H1 (cell line): ENCODE data around the gene SAMM50. TPM values are rescaled to one million over a fixed set of nuclear protein-coding genes. Genes with fewer than 3 reads are reported as not detected.

Experiments
- CTCF ChIA-PET: fragments of 300-600 bp; sonication (Branson Sonifier 250); formaldehyde crosslinking; loops from one replicate; lab custom pipeline; 2021; ENCODE audit not compliant: partially characterized antibody; lab: Charles Lee
- POLR2A ChIA-PET: fragments of 300-600 bp; sonication (Branson Sonifier 250); formaldehyde crosslinking; loops from one replicate; lab custom pipeline; 2021; ENCODE audit warnings: inconsistent platforms; ENCODE audit not compliant: partially characterized antibody; lab: Charles Lee
- DNase-seq, 2 experiments: peaks; one replicate each; pipeline versions ENCODE4 v3.0.0 to v3.0.0-alpha.2; 2010 to 2022; ENCODE audit warnings: low spot score in 2 of 2, low read depth in 1 of 2, mixed read lengths in 1 of 2
- FAIRE-seq: peaks from 2 replicates; lab custom pipeline; 2011; peaks lifted over from hg19 to GRCh38; lab: Jason Lieb, UNC
- H2AFZ ChIP-seq: 2 replicates; pipeline ENCODE4 v1.8.1; 2012; ENCODE audit warnings: low read length, inconsistent platforms
- H2AK5ac ChIP-seq: 2 replicates; pipeline ENCODE4 v1.6.1; 2013; ENCODE audit warnings: low read depth, low read length
- H2BK120ac ChIP-seq: replicated peaks from 2 replicates; pipeline ENCODE3; 2013; ENCODE audit warnings: low read depth, low read length, inconsistent platforms
- H2BK12ac ChIP-seq: 2 replicates; pipeline ENCODE4 v1.6.1; 2013; ENCODE audit warnings: low read depth, low read length
- H2BK15ac ChIP-seq: 2 replicates; pipeline ENCODE4 v1.6.1; 2013; ENCODE audit warnings: low read length
- H2BK20ac ChIP-seq: 2 replicates; pipeline ENCODE4 v1.6.1; 2013; ENCODE audit warnings: low read length
- H2BK5ac ChIP-seq: 2 replicates; pipeline ENCODE4 v1.6.1; 2013; ENCODE audit warnings: low read depth, low read length
- H3K14ac ChIP-seq: 2 replicates; pipeline ENCODE4 v1.6.1; 2013; ENCODE audit warnings: inconsistent platforms; ENCODE audit not compliant: insufficient read length
- H3K18ac ChIP-seq: 2 replicates; pipeline ENCODE4 v1.6.1; 2013; ENCODE audit warnings: low read length; ENCODE audit errors: extremely low read depth
- H3K23ac ChIP-seq: 2 replicates; pipeline ENCODE4 v1.6.1; 2013; ENCODE audit warnings: inconsistent platforms; ENCODE audit not compliant: insufficient read length
- H3K23me2 ChIP-seq: 2 replicates; pipeline ENCODE4 v1.6.1; 2013; ENCODE audit warnings: low read depth, low read length
- H3K27ac ChIP-seq: 2 replicates; pipeline ENCODE4 v1.6.1; 2011; ENCODE audit warnings: low read depth, low read length, inconsistent platforms
- H3K27me3 ChIP-seq, 4 experiments: replicated peaks in 1 of 4; 1 replicate in 1 of 4; 2 replicates in 3 of 4; pipeline versions ENCODE4 v1.6.1 to v1.8.1; 2011 to 2013; ENCODE audit warnings: low read length in 3 of 4, mild to moderate bottlenecking in 3 of 4, inconsistent platforms in 2 of 4, mixed read lengths in 2 of 4, moderate library complexity in 1 of 4; ENCODE audit not compliant: control insufficient read depth in 3 of 4, insufficient read depth in 3 of 4; ENCODE audit errors: extremely low read depth in 1 of 4
- H3K36me3 ChIP-seq, 4 experiments: 2 replicates each; pipeline versions ENCODE4 v1.6.1 to v1.8.1; 2011 to 2013; ENCODE audit warnings: mild to moderate bottlenecking in 4 of 4, low read length in 3 of 4, moderate library complexity in 2 of 4, control low read depth in 1 of 4, inconsistent platforms in 1 of 4; ENCODE audit not compliant: insufficient read depth in 4 of 4, control insufficient read depth in 2 of 4
- H3K4ac ChIP-seq: replicated peaks from 2 replicates; pipeline ENCODE3; 2013; ENCODE audit warnings: low read length, low read depth, mixed read lengths, inconsistent platforms; ENCODE audit not compliant: insufficient read length
- H3K4me1 ChIP-seq, 4 experiments: replicated peaks in 1 of 4; 1 replicate in 1 of 4; 2 replicates in 3 of 4; pipeline versions ENCODE4 v1.6.1 to v1.8.1; 2011 to 2013; ENCODE audit warnings: low read length in 3 of 4, inconsistent platforms in 2 of 4, mixed read lengths in 1 of 4; ENCODE audit not compliant: insufficient read depth in 4 of 4, control insufficient read depth in 3 of 4
- H3K4me2 ChIP-seq, 2 experiments: 2 replicates each; pipeline versions ENCODE4 v1.6.1 to v1.8.1; 2011 to 2013; ENCODE audit warnings: low read depth in 2 of 2, low read length in 2 of 2, control low read depth in 1 of 2, inconsistent platforms in 1 of 2, mild to moderate bottlenecking in 1 of 2; ENCODE audit not compliant: insufficient read depth in 1 of 2
- H3K4me3 ChIP-seq, 4 experiments: fragments of 200-600, 300-600 bp in 1 of 4; sonication (generic), shearing (Covaris generic), sonication (Bioruptor Twin) in 1 of 4; 2 replicates each; pipeline versions ENCODE4 v1.5.1 to v1.8.1; 2011 to 2016; ENCODE audit warnings: low read length in 4 of 4, low read depth in 3 of 4, control low read depth in 2 of 4, inconsistent platforms in 2 of 4, mild to moderate bottlenecking in 2 of 4, mixed read lengths in 1 of 4, moderate library complexity in 1 of 4; ENCODE audit not compliant: insufficient read depth in 2 of 4; ENCODE audit errors: extremely low read depth in 1 of 4
- H3K56ac ChIP-seq: replicated peaks from 2 replicates; pipeline ENCODE3; 2013; ENCODE audit warnings: low read depth, mild to moderate bottlenecking, mixed read lengths, low read length, inconsistent platforms; ENCODE audit not compliant: insufficient read length
- H3K79me1 ChIP-seq: 2 replicates; pipeline ENCODE4 v1.6.1; 2013; ENCODE audit warnings: low read depth, low read length, control low read depth
- H3K79me2 ChIP-seq, 2 experiments: 2 replicates each; pipeline versions ENCODE4 v1.6.1 to v1.8.1; 2012 to 2013; ENCODE audit warnings: low read length in 2 of 2, mild to moderate bottlenecking in 2 of 2, inconsistent platforms in 1 of 2; ENCODE audit not compliant: insufficient read depth in 2 of 2, control insufficient read depth in 1 of 2
- H3K9ac ChIP-seq, 4 experiments: replicated peaks in 1 of 4; 1 replicate in 1 of 4; 2 replicates in 3 of 4; pipeline versions ENCODE4 v1.6.1 to v1.8.1; 2011 to 2013; ENCODE audit warnings: low read depth in 3 of 4, low read length in 3 of 4, control low read depth in 2 of 4, mild to moderate bottlenecking in 2 of 4, moderate library complexity in 2 of 4, inconsistent platforms in 1 of 4; ENCODE audit errors: extremely low read depth in 1 of 4
- H3K9me3 ChIP-seq, 2 experiments: 2 replicates each; pipeline versions ENCODE4 v1.6.1 to v1.8.1; 2012 to 2013; ENCODE audit warnings: mild to moderate bottlenecking in 2 of 2, moderate library complexity in 2 of 2, control low read depth in 1 of 2, inconsistent platforms in 1 of 2, low read depth in 1 of 2, low read length in 1 of 2, mixed read lengths in 1 of 2; ENCODE audit not compliant: insufficient read depth in 2 of 2
- H4K20me1 ChIP-seq, 2 experiments: replicated peaks in 1 of 2; 2 replicates each; pipeline versions ENCODE3 to v1.8.1; 2011 to 2013; ENCODE audit warnings: inconsistent platforms in 2 of 2, low read length in 2 of 2, mild to moderate bottlenecking in 1 of 2; ENCODE audit not compliant: insufficient read depth in 2 of 2, control insufficient read depth in 1 of 2
- H4K5ac ChIP-seq: 2 replicates; pipeline ENCODE4 v1.6.1; 2013; ENCODE audit warnings: low read length, low read depth, mixed read lengths, inconsistent platforms; ENCODE audit not compliant: insufficient read length
- H4K8ac ChIP-seq: 2 replicates; pipeline ENCODE4 v1.8.0; 2013; ENCODE audit warnings: mild to moderate bottlenecking, moderate library complexity, low read length, inconsistent platforms; ENCODE audit not compliant: insufficient read depth; ENCODE audit errors: extremely low read depth
- H4K91ac ChIP-seq: replicated peaks from 2 replicates; pipeline ENCODE3; 2013; ENCODE audit warnings: low read length, mixed read lengths, inconsistent platforms; ENCODE audit not compliant: insufficient read length
- ATF3 ChIP-seq: IDR thresholded peaks from 2 replicates; pipeline ENCODE4 v1.6.1; 2011; ENCODE audit warnings: low read depth, mild to moderate bottlenecking, low read length; ENCODE audit not compliant: insufficient read depth
- CBX5 ChIP-seq: fragments of 300-800, 300-1000 bp; sonication (generic); IDR thresholded peaks from 2 replicates; pipeline ENCODE4 v1.7.1; 2016; ENCODE audit warnings: antibody characterized with exemption, low read length, low read depth
- EGR1 ChIP-seq: IDR thresholded peaks from 2 replicates; pipeline ENCODE4 v1.6.1; 2011; ENCODE audit warnings: low read depth, low read length, borderline replicate concordance
- GTF2F1 ChIP-seq: IDR thresholded peaks from 2 replicates; pipeline ENCODE4 v1.6.1; 2012; ENCODE audit warnings: low read depth, low read length, improper control_type of control experiment, borderline replicate concordance
- KDM1A ChIP-seq: fragments of 200-600, 300-600 bp; sonication (generic); IDR thresholded peaks from 2 replicates; pipeline ENCODE4 v1.7.1; 2016; ENCODE audit warnings: mild to moderate bottlenecking, low read length, borderline replicate concordance
- NANOG ChIP-seq: IDR thresholded peaks from 2 replicates; pipeline ENCODE4 v1.6.1; 2011; ENCODE audit warnings: low read length, low read depth, mild to moderate bottlenecking, inconsistent platforms; ENCODE audit not compliant: insufficient read depth, poor library complexity, severe bottlenecking
- RAD21 ChIP-seq, 2 experiments: IDR thresholded peaks in 1 of 2; conservative IDR thresholded peaks in 1 of 2; 2 replicates each; pipeline ENCODE4 v1.6.1; 2011; ENCODE audit warnings: low read depth in 2 of 2, low read length in 2 of 2, improper control_type of control experiment in 1 of 2, inconsistent platforms in 1 of 2, mild to moderate bottlenecking in 1 of 2, moderate library complexity in 1 of 2
- RXRA ChIP-seq: IDR thresholded peaks from 2 replicates; pipeline ENCODE4 v1.6.1; 2011; ENCODE audit warnings: low read depth, mild to moderate bottlenecking, low read length, moderate library complexity; ENCODE audit not compliant: insufficient read depth
- SP1 ChIP-seq: IDR thresholded peaks from 2 replicates; pipeline ENCODE4 v1.6.1; 2011; ENCODE audit warnings: low read depth, low read length
- ZNF274 ChIP-seq: IDR thresholded peaks from 2 replicates; pipeline ENCODE4 v1.7.0; 2012; ENCODE audit warnings: low read length, borderline replicate concordance; ENCODE audit errors: extremely low read depth
- WGBS, 2 experiments: shearing (Covaris generic) in 1 of 2; methylation state at CpG; one replicate each; pipeline versions ENCODE4 v1.1.6 to v1.1.7; 2013 to 2015; ENCODE audit warnings: low lambda C conversion rate in 2 of 2, mixed read lengths in 2 of 2, inconsistent platforms in 1 of 2, low coverage in 1 of 2, missing lambda C conversion rate in 1 of 2; ENCODE audit not compliant: insufficient replicate concordance in 2 of 2, insufficient coverage in 1 of 2, insufficient read length in 1 of 2; ENCODE audit errors: extremely low coverage in 1 of 2, missing lambda C conversion rate in 1 of 2; 5-methylcytosine and 5-hydroxymethylcytosine counted together
- polyA plus RNA-seq, 7 experiments: library from polyadenylated mRNA; depleted of rRNA in 3 of 7; stranded (reverse) in 5 of 7; unstranded in 2 of 7; fragments of >200 nt in 5 of 7; fragments of 200-250 nt in 2 of 7; gene quantifications; 1 replicate in 5 of 7; 2 replicates in 1 of 7; 4 replicates in 1 of 7; pipeline versions ENCODE4 v1.2.1 to v1.2.3, GENCODE V29; 2011 to 2013; ENCODE audit warnings: missing spikeins in 2 of 7, mixed read lengths in 2 of 7
- total RNA-seq: library from RNA; stranded (reverse); fragmentation: NEBNext Ultra II Directional; extraction: Animal tissue kit (Norgen Biotek cat#: 25700); gene quantifications from 2 replicates; pipeline ENCODE4 v1.2.1, GENCODE V29; 2021
- TF ChIP-seq, protein P1 (sequence below): IDR thresholded peaks from 2 replicates; pipeline ENCODE4 v1.6.1; 2012; ENCODE audit warnings: inconsistent platforms

SAMM50 gene
- total and polyA plus RNA-seq, 2 of the 8 experiments (the other 6 are each of a cell fraction or from before 2014, with no cell fraction given), result 45.4 to 70.3 TPM

GRCh38 chr22:43969021-43969878 lies 14.0 kb downstream of the SAMM50 start:
- no peaks in the 10 kb centered on the region for H3K79me1 ChIP-seq
- H2BK20ac ChIP-seq, result no peak overlapping the region
- no peak overlapping the region for H3K18ac ChIP-seq
- no peak overlapping the region for H4K8ac ChIP-seq
- no peak for DNase-seq
- H3K14ac ChIP-seq, result no peak overlapping the region
- no peak overlapping the region for H2AK5ac ChIP-seq
- H3K4ac ChIP-seq, result no peak overlapping the region
- no peak overlapping the region for H2BK12ac ChIP-seq
- FAIRE-seq, result no peak
- no peak overlapping the region for H2BK15ac ChIP-seq
- no peak overlapping the region for H3K56ac ChIP-seq
- no peak overlapping the region for H4K5ac ChIP-seq
- H3K23me2 ChIP-seq, result no peaks in the 10 kb centered on the region
- peaks cover 15 to 56% (median 45%) of the 10 kb centered on the region in 4 experiments; a peak in 7 of 8 replicates for H3K36me3 ChIP-seq
- H3K79me2 ChIP-seq, result no peaks in the 10 kb centered on the region
- no peak overlapping the region for H3K4me3 ChIP-seq
- no peaks in the 10 kb centered on the region for H3K4me1 ChIP-seq
- ChIA-PET CTCF (no interaction called here), POLR2A (no interaction called here)
- H2AFZ ChIP-seq, result no peak overlapping the region
- 88% methylated on average over 19 of the region's 19 CpGs; no CpG with 5 or more reads in 1 of the 2 experiments for WGBS, 2 experiments
- H2BK5ac ChIP-seq, result no peak overlapping the region
- peaks cover 0 to 11% of the 10 kb centered on the region in 2 experiments for H4K20me1 ChIP-seq
- no peak overlapping the region for H3K4me2 ChIP-seq
- H3K27me3 ChIP-seq, result no peaks in the 10 kb centered on the region
- no peak overlapping the region for H4K91ac ChIP-seq
- no peaks in the 10 kb centered on the region for H3K9me3 ChIP-seq
- H2BK120ac ChIP-seq, result no peak overlapping the region
- no peak overlapping the region for H3K23ac ChIP-seq
- no peak overlapping the region for H3K9ac ChIP-seq
- no peak overlapping the region for H3K27ac ChIP-seq
- TF ChIP-seq SP1, result no peak
- TF ChIP-seq RXRA, result no peak
- TF ChIP-seq NANOG, result no peak
- TF ChIP-seq ZNF274, result no peak
- no peak for TF ChIP-seq KDM1A
- no peak for TF ChIP-seq EGR1
- TF ChIP-seq RAD21 (IDR thresholded peaks at IDR 0.05 in 1 of 2, conservative IDR thresholded peaks at IDR 0.05 in 1 of 2; ENCODE audit: low read depth in 2 of 2, low read length in 2 of 2), result no peak
- TF ChIP-seq, protein P1, sequence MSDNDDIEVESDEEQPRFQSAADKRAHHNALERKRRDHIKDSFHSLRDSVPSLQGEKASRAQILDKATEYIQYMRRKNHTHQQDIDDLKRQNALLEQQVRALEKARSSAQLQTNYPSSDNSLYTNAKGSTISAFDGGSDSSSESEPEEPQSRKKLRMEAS, result no peak
- no peak for TF ChIP-seq ATF3
- TF ChIP-seq GTF2F1, result no peak
- TF ChIP-seq CBX5, result no peak
